ENCODE results near the gene BMP2.

The BMP2 gene

DNA sequence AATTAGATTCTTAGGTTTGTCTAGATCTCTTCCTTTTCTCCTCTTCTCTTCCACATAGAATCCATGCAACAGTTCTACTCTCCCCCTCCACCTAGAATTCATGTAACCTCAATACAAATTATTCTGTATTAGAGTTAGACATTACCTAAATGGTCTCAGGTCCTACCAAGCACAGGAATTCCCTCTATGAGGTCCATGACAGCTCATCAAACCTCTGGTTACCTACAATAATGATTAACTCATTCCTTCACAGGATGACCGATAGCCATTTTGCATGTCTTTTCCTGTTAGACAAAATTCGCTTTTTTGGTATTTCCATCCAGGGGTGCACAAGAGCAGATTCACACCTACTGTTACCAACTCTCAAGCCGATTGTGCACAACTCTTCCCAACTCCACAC is 27.4 kb upstream of the BMP2 start:
- no peaks in the 10 kb centered on the region for H3K36me3 ChIP-seq
- H3K27me3 ChIP-seq (ENCODE audit: insufficient read depth, low read depth, severe bottlenecking), result peaks cover 17% of the 10 kb centered on the region
- no peak overlapping the region for H3K27ac ChIP-seq
- H3K9me3 ChIP-seq (ENCODE audit: severe bottlenecking), result no peaks in the 10 kb centered on the region
- TF ChIP-seq, protein P1, sequence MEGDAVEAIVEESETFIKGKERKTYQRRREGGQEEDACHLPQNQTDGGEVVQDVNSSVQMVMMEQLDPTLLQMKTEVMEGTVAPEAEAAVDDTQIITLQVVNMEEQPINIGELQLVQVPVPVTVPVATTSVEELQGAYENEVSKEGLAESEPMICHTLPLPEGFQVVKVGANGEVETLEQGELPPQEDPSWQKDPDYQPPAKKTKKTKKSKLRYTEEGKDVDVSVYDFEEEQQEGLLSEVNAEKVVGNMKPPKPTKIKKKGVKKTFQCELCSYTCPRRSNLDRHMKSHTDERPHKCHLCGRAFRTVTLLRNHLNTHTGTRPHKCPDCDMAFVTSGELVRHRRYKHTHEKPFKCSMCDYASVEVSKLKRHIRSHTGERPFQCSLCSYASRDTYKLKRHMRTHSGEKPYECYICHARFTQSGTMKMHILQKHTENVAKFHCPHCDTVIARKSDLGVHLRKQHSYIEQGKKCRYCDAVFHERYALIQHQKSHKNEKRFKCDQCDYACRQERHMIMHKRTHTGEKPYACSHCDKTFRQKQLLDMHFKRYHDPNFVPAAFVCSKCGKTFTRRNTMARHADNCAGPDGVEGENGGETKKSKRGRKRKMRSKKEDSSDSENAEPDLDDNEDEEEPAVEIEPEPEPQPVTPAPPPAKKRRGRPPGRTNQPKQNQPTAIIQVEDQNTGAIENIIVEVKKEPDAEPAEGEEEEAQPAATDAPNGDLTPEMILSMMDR (IDR thresholded peaks at IDR 0.05; ENCODE audit: low read depth, low read length), result no peak
- DNase-seq, result no peak
- H3K4me3 ChIP-seq (ENCODE audit: low read depth, low read length), result no peak overlapping the region

DNA sequence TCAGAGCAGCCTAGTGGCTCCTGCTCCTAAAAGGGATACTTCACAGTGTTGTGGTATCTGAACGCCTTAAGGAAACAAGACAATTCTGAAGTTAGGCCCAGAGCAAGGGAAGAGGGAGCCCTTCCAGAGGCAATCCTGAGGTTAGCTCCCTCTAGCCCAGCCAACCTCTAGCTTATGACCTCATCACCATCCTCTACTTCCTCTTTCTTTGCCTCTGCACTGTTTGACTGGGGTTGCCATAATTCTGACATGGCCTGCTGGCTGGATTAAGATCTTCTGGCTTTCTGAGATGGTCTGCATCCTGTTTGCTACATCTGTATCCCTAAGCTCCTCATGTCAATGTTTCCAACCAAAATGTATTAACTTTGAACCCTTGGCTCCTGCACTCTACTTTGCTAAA is 23.3 kb upstream of the BMP2 start:
- no peak overlapping the region for H3K27ac ChIP-seq
- DNase-seq, result no peak
- TF ChIP-seq, protein P1 (IDR thresholded peaks at IDR 0.05; ENCODE audit: low read depth, low read length), result no peak
- no peaks in the 10 kb centered on the region for H3K36me3 ChIP-seq
- no peak overlapping the region for H3K4me3 ChIP-seq (ENCODE audit: low read depth, low read length)
- peaks cover 15% of the 10 kb centered on the region for H3K27me3 ChIP-seq (ENCODE audit: insufficient read depth, low read depth, severe bottlenecking)
- no peaks in the 10 kb centered on the region for H3K9me3 ChIP-seq (ENCODE audit: severe bottlenecking)

DNA sequence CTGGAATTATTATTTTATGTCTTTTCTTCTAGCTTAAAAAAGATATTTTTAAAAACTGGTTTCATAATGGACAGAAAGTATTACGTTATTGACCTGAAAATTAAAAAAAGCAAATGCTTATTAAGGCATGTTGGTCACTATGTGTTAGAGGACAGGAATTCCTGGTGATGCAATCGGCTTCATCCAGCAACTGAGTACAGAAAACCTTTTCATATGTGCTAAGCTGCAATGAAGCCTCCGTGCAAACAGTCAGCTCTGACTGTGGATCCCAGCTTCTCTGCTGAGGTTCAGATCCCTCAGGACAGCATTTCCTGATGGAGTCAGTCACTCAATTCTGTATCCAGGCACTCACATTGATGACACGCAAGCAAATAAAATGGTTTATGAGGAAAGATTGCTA is 22.7 kb upstream of the BMP2 start:
- Histone ChIP-seq H3K4me3 (ENCODE audit: low read depth, low read length) (no peak overlapping the region), H3K27ac (no peak overlapping the region)

DNA sequence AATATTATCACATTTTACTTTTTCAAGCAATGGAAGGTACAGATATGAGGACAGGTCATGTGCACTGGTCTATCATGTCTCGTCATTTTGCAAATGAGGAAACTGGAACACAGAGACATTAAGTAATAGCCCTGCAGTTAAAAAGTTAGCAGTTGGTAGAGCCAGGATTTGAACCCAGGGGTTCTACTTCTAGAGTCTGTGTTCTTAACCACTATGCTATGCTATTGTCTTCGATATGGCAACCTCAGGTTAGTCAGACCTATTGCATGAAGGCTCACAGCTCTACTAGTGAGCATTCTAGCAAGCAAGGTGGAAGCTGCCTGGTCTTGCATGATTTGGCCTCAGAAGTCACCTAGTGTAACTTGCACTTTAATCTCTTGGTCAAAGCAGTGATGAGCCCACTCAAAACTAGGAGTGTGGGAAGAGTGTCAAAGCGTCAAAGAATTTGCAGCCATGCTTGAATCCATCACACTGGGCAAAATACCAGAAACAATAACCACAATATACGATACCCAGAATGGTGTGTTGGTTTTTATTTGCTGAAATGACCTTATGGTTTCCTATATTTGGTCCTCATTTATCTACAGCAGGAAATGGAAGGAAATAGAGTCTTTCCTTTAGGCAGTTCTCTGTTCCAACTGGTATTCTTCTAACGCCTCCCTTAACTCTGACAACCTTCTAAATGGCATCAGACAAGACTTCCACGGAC is 20.4 kb upstream of the BMP2 start:
- DNase-seq, result no peak
- TF ChIP-seq, protein P1 (IDR thresholded peaks at IDR 0.05; ENCODE audit: low read depth, low read length), result no peak
- no peak overlapping the region for H3K27ac ChIP-seq
- no peaks in the 10 kb centered on the region for H3K9me3 ChIP-seq (ENCODE audit: severe bottlenecking)
- H3K27me3 ChIP-seq (ENCODE audit: insufficient read depth, low read depth, severe bottlenecking), result peaks cover 34% of the 10 kb centered on the region
- H3K4me3 ChIP-seq (ENCODE audit: low read depth, low read length), result no peak overlapping the region
- H3K36me3 ChIP-seq, result no peaks in the 10 kb centered on the region

More for the DNA sequence above, 22.7 kb upstream of the BMP2 start:
- H3K9me3 ChIP-seq (ENCODE audit: severe bottlenecking), result no peaks in the 10 kb centered on the region
- TF ChIP-seq, protein P1 (IDR thresholded peaks at IDR 0.05; ENCODE audit: low read depth, low read length), result no peak
- peaks cover 21% of the 10 kb centered on the region for H3K27me3 ChIP-seq (ENCODE audit: insufficient read depth, low read depth, severe bottlenecking)
- no peaks in the 10 kb centered on the region for H3K36me3 ChIP-seq
- no peak for DNase-seq

DNA sequence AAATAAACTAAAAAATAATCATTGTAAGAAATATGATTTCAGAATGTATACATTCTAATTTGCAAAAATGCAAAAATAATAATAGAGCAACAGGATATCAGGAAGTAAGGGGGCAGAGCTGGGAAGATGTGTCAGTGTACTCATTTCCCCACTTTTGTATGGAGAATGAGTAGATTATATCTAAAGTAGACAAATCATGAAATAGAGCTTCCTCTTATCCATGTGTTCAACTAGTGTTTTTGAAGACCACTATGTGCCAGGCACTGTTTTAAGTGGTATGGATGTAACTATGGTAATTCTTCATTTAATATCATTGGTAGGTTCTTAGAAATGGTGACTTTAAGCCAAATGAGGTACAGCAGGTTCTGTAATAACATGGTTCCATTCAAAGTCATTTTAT is 17.0 kb upstream of the BMP2 start:
- Histone ChIP-seq H3K4me3 (ENCODE audit: low read depth, low read length) (no peak overlapping the region), H3K9me3 (ENCODE audit: severe bottlenecking) (no peaks in the 10 kb centered on the region), H3K36me3 (no peaks in the 10 kb centered on the region), H3K27me3 (ENCODE audit: insufficient read depth, low read depth, severe bottlenecking) (peaks cover 23% of the 10 kb centered on the region), H3K27ac (no peak overlapping the region)
- TF ChIP-seq, protein P1 (IDR thresholded peaks at IDR 0.05; ENCODE audit: low read depth, low read length), result no peak
- no peak for DNase-seq
